Kidney (tissue), 14 donors: ENCODE data around the gene HCN4. TPM values are rescaled to one million over a fixed set of nuclear protein-coding genes. Genes with fewer than 3 reads are reported as not detected.

Experiments
- DNase-seq, 5 donors: peaks; one replicate each; pipeline ENCODE4 v3.0.0-alpha.2; 2013 to 2020
- FAIRE-seq: peaks from 2 replicates; lab custom pipeline; 2012; peaks lifted over from hg19 to GRCh38; lab: Jason Lieb, UNC
- H3K27ac ChIP-seq, 2 donors: one replicate each; pipeline ENCODE4 v1.7.0; 2013; ENCODE audit warnings: low read depth in 2 of 2, low read length in 2 of 2, inconsistent platforms in 1 of 2
- H3K27me3 ChIP-seq: one replicate; pipeline ENCODE4 v1.7.1; 2013; ENCODE audit warnings: low read length, inconsistent platforms; ENCODE audit not compliant: control insufficient read depth, insufficient read depth
- H3K36me3 ChIP-seq, 3 donors: one replicate each; pipeline versions ENCODE4 v1.7.0 to v1.7.1; 2013; ENCODE audit warnings: low read length in 3 of 3, control low read depth in 1 of 3, inconsistent platforms in 1 of 3; ENCODE audit not compliant: insufficient read depth in 3 of 3, control insufficient read depth in 2 of 3
- H3K4me1 ChIP-seq, 3 donors: one replicate each; pipeline versions ENCODE4 v1.7.0 to v1.7.1; 2013; ENCODE audit warnings: low read length in 3 of 3, inconsistent platforms in 1 of 3, low read depth in 1 of 3; ENCODE audit not compliant: control insufficient read depth in 2 of 3, insufficient read depth in 2 of 3
- H3K4me3 ChIP-seq, 3 donors: one replicate each; pipeline versions ENCODE4 v1.7.0 to v1.8.1; 2013; ENCODE audit warnings: low read length in 3 of 3, control low read depth in 1 of 3, inconsistent platforms in 1 of 3
- H3K9ac ChIP-seq, 3 donors: one replicate each; pipeline versions ENCODE4 v1.7.0 to v1.7.1; 2013; ENCODE audit warnings: low read length in 3 of 3, control low read depth in 1 of 3, inconsistent platforms in 1 of 3
- H3K9me3 ChIP-seq, 3 donors: one replicate each; pipeline versions ENCODE4 v1.7.0 to v1.7.1; 2013; ENCODE audit warnings: low read length in 3 of 3, control low read depth in 1 of 3, inconsistent platforms in 1 of 3; ENCODE audit not compliant: control insufficient read depth in 2 of 3, insufficient read depth in 1 of 3
- intact Hi-C: fragments of 100-400 bp; cut with DNase I; formaldehyde crosslinking; loops from one replicate; pipeline ENCODE4 v1.11.1; 2022
- polyA plus RNA-seq: library from polyadenylated mRNA; stranded (reverse); fragments of 350-450 nt; fragmentation: Illumina TruSeq; extraction: RNeasy Lipid Tissue Mini Kit (QIAGEN cat#74804); gene quantifications from one replicate; pipeline ENCODE4 v1.2.3, GENCODE V29; 2014; ENCODE audit warnings: low read depth, low replicate concordance; ENCODE audit not compliant: insufficient read depth
- total RNA-seq: library from RNA; stranded (reverse); fragmentation: NEBNext Ultra II Directional; extraction: Animal tissue kit (Norgen Biotek cat#: 25700); gene quantifications from one replicate; pipeline ENCODE4 v1.2.1, GENCODE V29; 2021
- TF ChIP-seq, protein P1 (sequence below): IDR thresholded peaks from 3 replicates; pipeline ENCODE4 v1.5.1; 2012; ENCODE audit warnings: mild to moderate bottlenecking, moderate library complexity, borderline replicate concordance; ENCODE audit not compliant: insufficient read depth; ENCODE audit errors: extremely low read depth
- donor health status: control.
- donor health status: control.
- donor health status: control.
- donor health status: control.
- donor health status: control.
- donor health status: DM: yes; HTN: yes; CAD: no.
- donor health status: Normal renal cell carcinoma (clear cell type).

HCN4 gene
- total and polyA plus RNA-seq, 2 donors from 2014 or later = 0.15 to 0.50 TPM

DNA sequence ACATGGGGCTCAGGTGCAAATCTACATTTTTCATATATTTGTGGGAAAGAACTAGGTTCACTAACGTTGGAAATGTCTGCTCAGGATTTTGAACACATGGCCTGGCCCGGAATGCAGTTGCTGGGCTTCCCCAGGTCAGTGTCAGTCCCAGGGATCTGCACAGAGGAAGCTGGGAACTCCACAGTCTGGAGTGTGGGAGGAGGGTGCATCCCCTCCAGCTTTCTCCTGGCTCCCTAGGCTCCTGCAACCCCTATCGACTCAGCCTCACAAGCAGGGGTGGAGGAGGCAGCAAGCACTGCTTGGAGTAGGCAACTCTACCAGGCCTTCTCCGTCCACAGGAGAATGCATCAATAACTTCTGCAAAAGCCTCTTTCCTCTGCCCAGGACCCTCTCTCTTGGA is 30.1 kb upstream of the HCN4 start:
- intact Hi-C loops = no loop called here
- Histone ChIP-seq H3K27ac (no peak overlapping the region), H3K9me3 (no peaks in the 10 kb centered on the region), H3K36me3 (no peaks in the 10 kb centered on the region), H3K4me1 (no peaks in the 10 kb centered on the region), H3K27me3 (no peaks in the 10 kb centered on the region), H3K4me3 (no peak overlapping the region), H3K9ac (no peak overlapping the region)
- DNase-seq (no peak), FAIRE-seq (no peak)
- TF ChIP-seq, protein P1, sequence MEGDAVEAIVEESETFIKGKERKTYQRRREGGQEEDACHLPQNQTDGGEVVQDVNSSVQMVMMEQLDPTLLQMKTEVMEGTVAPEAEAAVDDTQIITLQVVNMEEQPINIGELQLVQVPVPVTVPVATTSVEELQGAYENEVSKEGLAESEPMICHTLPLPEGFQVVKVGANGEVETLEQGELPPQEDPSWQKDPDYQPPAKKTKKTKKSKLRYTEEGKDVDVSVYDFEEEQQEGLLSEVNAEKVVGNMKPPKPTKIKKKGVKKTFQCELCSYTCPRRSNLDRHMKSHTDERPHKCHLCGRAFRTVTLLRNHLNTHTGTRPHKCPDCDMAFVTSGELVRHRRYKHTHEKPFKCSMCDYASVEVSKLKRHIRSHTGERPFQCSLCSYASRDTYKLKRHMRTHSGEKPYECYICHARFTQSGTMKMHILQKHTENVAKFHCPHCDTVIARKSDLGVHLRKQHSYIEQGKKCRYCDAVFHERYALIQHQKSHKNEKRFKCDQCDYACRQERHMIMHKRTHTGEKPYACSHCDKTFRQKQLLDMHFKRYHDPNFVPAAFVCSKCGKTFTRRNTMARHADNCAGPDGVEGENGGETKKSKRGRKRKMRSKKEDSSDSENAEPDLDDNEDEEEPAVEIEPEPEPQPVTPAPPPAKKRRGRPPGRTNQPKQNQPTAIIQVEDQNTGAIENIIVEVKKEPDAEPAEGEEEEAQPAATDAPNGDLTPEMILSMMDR = no peak

DNA sequence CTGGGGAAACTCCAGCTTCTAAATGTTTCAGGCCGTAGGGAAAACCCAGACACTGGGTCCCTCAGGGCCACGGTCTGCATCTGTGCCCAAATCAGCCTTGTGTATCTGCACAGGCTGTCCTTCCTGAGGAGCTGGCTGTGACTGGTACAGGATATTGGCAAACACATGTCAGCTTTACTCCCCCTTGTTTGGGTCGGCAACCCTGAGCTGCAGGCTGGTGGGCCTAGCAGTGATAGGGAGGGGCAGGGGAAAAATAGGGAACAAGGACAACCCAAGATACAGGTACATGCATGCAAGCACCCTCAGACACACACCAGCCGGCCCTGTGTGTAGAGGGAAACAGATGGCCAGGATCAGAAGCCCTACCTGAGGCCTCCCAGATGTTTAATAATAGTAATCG is 28.7 kb upstream of the HCN4 start:
- Histone ChIP-seq H3K9me3 (no peaks in the 10 kb centered on the region), H3K4me3 (no peak overlapping the region), H3K27me3 (no peaks in the 10 kb centered on the region), H3K27ac (no peak overlapping the region), H3K36me3 (no peaks in the 10 kb centered on the region), H3K4me1 (no peaks in the 10 kb centered on the region), H3K9ac (no peak overlapping the region)
- no peak for FAIRE-seq
- intact Hi-C loops = no loop called here
- no peak for DNase-seq
- TF ChIP-seq, protein P1 = no peak

DNA sequence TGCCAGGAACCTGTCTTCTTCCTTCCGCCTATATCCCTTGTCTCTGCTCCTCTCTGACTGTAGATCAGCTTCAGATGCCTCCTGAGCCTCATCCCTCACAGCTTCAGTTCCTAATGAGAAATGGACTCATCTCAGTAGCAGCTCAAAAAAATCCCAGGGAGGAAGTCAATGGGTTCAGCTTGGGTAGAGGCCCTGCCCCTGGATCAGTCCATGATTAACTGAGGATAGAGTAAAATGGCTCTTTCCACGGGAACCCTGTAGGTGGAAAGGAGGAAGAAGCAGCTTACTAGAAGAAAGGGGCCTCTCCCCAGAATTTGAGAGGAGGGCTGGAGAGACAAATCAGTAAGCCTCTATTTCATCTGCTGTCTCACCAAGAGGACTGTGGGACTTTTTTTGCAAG is 26.9 kb upstream of the HCN4 start:
- no peak for FAIRE-seq
- H3K9ac ChIP-seq = no peak overlapping the region
- no peaks in the 10 kb centered on the region for H3K27me3 ChIP-seq
- no peaks in the 10 kb centered on the region for H3K36me3 ChIP-seq
- intact Hi-C loops = no loop called here
- DNase-seq = no peak
- TF ChIP-seq, protein P1 = no peak
- no peak overlapping the region for H3K27ac ChIP-seq
- no peaks in the 10 kb centered on the region for H3K9me3 ChIP-seq
- no peaks in the 10 kb centered on the region for H3K4me1 ChIP-seq
- H3K4me3 ChIP-seq = no peak overlapping the region

DNA sequence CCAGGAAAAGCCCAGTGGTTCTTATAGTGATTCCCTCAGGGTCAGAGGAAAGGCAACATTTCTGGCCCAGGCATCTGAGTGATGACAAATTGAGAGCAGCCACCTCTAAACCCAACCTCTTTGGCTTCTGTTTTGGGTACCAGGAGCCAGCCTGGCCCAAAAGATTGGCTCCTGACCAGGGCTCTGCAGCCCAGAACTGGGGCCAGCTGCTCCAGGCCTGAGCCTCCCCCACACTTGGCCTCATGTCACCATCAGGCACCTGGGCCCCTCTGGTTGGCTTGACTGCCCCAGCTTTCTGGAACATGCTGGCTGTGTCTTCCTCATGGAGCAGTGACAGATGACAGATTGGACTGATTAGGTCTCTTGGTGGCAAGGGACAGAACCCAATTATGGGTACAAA is 26.0 kb upstream of the HCN4 start:
- DNase-seq (no peak), FAIRE-seq (no peak)
- Histone ChIP-seq H3K4me1 (no peaks in the 10 kb centered on the region), H3K9ac (no peak overlapping the region), H3K27me3 (no peaks in the 10 kb centered on the region), H3K9me3 (no peaks in the 10 kb centered on the region), H3K27ac (no peak overlapping the region), H3K4me3 (no peak overlapping the region), H3K36me3 (no peaks in the 10 kb centered on the region)
- intact Hi-C loops = no loop called here
- TF ChIP-seq, protein P1 = no peak
